ENCODE data around the gene DRC7.

GRCh38 chr16:57667526-57668262 lies 26.9 kb upstream of the DRC7 start:
- TF ChIP-seq NR1H2 (CRISPR knock-in tag; IDR thresholded peaks at IDR 0.05): no peak
- 0 out of 2 replicates have a peak, but pooled peaks have one; percentile 28 for TF ChIP-seq CTCF (IDR thresholded peaks at IDR 0.05)
- no peak for TF ChIP-seq ZNF512 (CRISPR knock-in tag; IDR thresholded peaks at IDR 0.05; ENCODE audit: borderline replicate concordance)
- no peak for TF ChIP-seq CREB1 (CRISPR knock-in tag; IDR thresholded peaks at IDR 0.05)
- TF ChIP-seq SMAD4 (CRISPR knock-in tag; IDR thresholded peaks at IDR 0.05): no peak
- no peak for TF ChIP-seq STAT6 (CRISPR knock-in tag; conservative IDR thresholded peaks at IDR 0.05; ENCODE audit: low read depth)
- no peak for TF ChIP-seq ZNF281 (CRISPR knock-in tag; IDR thresholded peaks at IDR 0.05)

Data from WTC11 (cell line).